Ovary (tissue), 9 donors: ENCODE measurements around the gene HKDC1. TPM values are rescaled to one million over a fixed set of nuclear protein-coding genes. Genes with fewer than 3 reads are reported as not detected.

Experiments
- DNase-seq, 5 donors: peaks; one replicate each; pipeline ENCODE4 v3.0.0-alpha.2; 2019 to 2020
- H3K27ac ChIP-seq, 2 donors: fragments of 200-600 bp; one replicate each; pipeline versions ENCODE4 v1.5.1 to v1.8.0; 2019 to 2022
- H3K27me3 ChIP-seq: fragments of 200-600 bp; one replicate; pipeline ENCODE4 v1.8.0; 2022
- H3K36me3 ChIP-seq: fragments of 200-600 bp; sonication (generic); one replicate; pipeline ENCODE4 v1.5.1; 2019
- H3K4me1 ChIP-seq: one replicate; pipeline ENCODE4 v1.8.1; 2013; ENCODE audit warnings: mild to moderate bottlenecking, moderate library complexity; ENCODE audit not compliant: insufficient read depth
- H3K4me3 ChIP-seq: fragments of 200-600 bp; sonication (generic); one replicate; pipeline ENCODE4 v1.5.1; 2017
- H3K9me3 ChIP-seq, 2 donors: fragments of 200-600 bp in 1 of 2; sonication (generic) in 1 of 2; one replicate each; pipeline versions ENCODE4 v1.5.1 to v1.8.1; 2013 to 2019; ENCODE audit warnings: mild to moderate bottlenecking in 1 of 2, moderate library complexity in 1 of 2
- CTCF ChIP-seq, 3 donors: fragments of 450-650 bp in 2 of 3; fragments of 200-600 bp in 1 of 3; IDR thresholded peaks; one replicate each; pipeline versions ENCODE4 v1.5.1 to v1.8.0; 2016 to 2022; ENCODE audit warnings: antibody characterized with exemption in 3 of 3, mild to moderate bottlenecking in 1 of 3
- EP300 ChIP-seq: sonication (generic); formaldehyde crosslinking; IDR thresholded peaks from one replicate; pipeline ENCODE4 v1.6.1; 2017; ENCODE audit warnings: antibody characterized with exemption
- POLR2A ChIP-seq: fragments of 450-650 bp; IDR thresholded peaks from one replicate; pipeline ENCODE4 v1.6.1; 2017; ENCODE audit warnings: antibody characterized with exemption, mild to moderate bottlenecking, moderate library complexity
- WGBS, 3 donors: extraction: QIAGEN DNeasy Blood & Tissue Kit in 1 of 3; methylation state at CpG; one replicate each; pipeline versions ENCODE4 v1.1.5 to v1.1.7; 2013 to 2017; 5-methylcytosine and 5-hydroxymethylcytosine counted together
- intact Hi-C, 4 donors: fragments of 100-400 bp; cut with DNase I; formaldehyde crosslinking; loops; one replicate each; pipeline versions ENCODE4 v1.11.0 to v1.15.1; 2022 to 2023
- polyA plus RNA-seq, 2 donors: library from polyadenylated mRNA; stranded (reverse); fragments of 200-250 nt in 1 of 2; fragments of 350-450 nt in 1 of 2; fragmentation: Illumina TruSeq in 1 of 2; extraction: RNeasy Lipid Tissue Mini Kit (QIAGEN cat#74804) in 1 of 2; gene quantifications; one replicate each; pipeline ENCODE4 v1.2.3, GENCODE V29; 2013 to 2014
- total RNA-seq, 7 donors: library from RNA; depleted of rRNA in 2 of 7; stranded (reverse); fragments of >200 nt in 2 of 7; fragmentation: NEBNext Ultra II Directional in 3 of 7; extraction: Animal tissue kit (Norgen Biotek cat#: 25700) in 3 of 7; gene quantifications; one replicate each; pipeline versions ENCODE4 v1.1.0 to v1.2.4, GENCODE V29; 2016 to 2023
- donor health status: DM: no; HTN: no; CAD: no; lungs with moderate emphysema.
- donor health status: DM: no; HTN: no; CAD: no.
- donor health status: Bipolar disorder and iron deficiency.
- donor health status: DM: yes; HTN: yes; CAD: no.
- donor health status: DM: no; HTN: no; CAD: no.
- donor health status: DM: yes; HTN: yes; CAD: no.

HKDC1 gene
- total and polyA plus RNA-seq, 9 donors = 0.01 to 6.4 (median 0.94) TPM; not detected in 2

GRCh38 chr10:69275444-69275843, 55.3 kb downstream of the HKDC1 start:
- DNase-seq = no peak
- no peaks in the 10 kb centered on the region for H3K27me3 ChIP-seq
- H3K9me3 ChIP-seq = no peaks in the 10 kb centered on the region
- peaks cover 2% of the 10 kb centered on the region for H3K4me1 ChIP-seq
- H3K27ac ChIP-seq = no peak overlapping the region
- no peak for TF ChIP-seq EP300
- no peak for TF ChIP-seq CTCF (IDR thresholded peaks at IDR 0.05)
- no peak overlapping the region for H3K4me3 ChIP-seq
- intact Hi-C loops = no loop called here
- no peaks in the 10 kb centered on the region for H3K36me3 ChIP-seq
- 94 to 95% (median 95%) methylated on average over 1 of the region's 1 CpG for WGBS, 3 donors

GRCh38 chr10:69276503-69276902, 56.4 kb downstream of the HKDC1 start:
- WGBS, 3 donors = 84 to 93% (median 92%) methylated on average over 6 of the region's 6 CpGs
- Histone ChIP-seq H3K27me3 (no peaks in the 10 kb centered on the region), H3K36me3 (no peaks in the 10 kb centered on the region), H3K27ac (no peak overlapping the region), H3K4me1 (peaks cover 2% of the 10 kb centered on the region), H3K4me3 (no peak overlapping the region), H3K9me3 (no peaks in the 10 kb centered on the region)
- DNase-seq = no peak
- intact Hi-C loops = no loop called here
- no peak for TF ChIP-seq CTCF (IDR thresholded peaks at IDR 0.05)
- TF ChIP-seq EP300 = no peak
- TF ChIP-seq POLR2A = no peak

GRCh38 chr10:69278446-69278963, 58.4 kb downstream of the HKDC1 start, which contains the start of gene HK1:
Gene HK1, plus strand, starts transcription at chr10:69278496.
- TF ChIP-seq POLR2A = no peak
- TF ChIP-seq CTCF (IDR thresholded peaks at IDR 0.05) = no peak
- TF ChIP-seq EP300 = no peak
- no peaks in the 10 kb centered on the region for H3K27me3 ChIP-seq
- WGBS, 3 donors = 15 to 28% (median 16%) methylated on average over 11 of the region's 11 CpGs
- intact Hi-C loops = no loop called here
- H3K4me3 ChIP-seq = no peak within 1 kb of the TSS
- H3K27ac ChIP-seq = no peak within 1 kb of the TSS
- H3K36me3 ChIP-seq = no peaks in the 10 kb centered on the region
- peaks cover 2% of the 10 kb centered on the region for H3K4me1 ChIP-seq
- peak in 1 of 5 donors; percentile 32 for DNase-seq
- no peaks in the 10 kb centered on the region for H3K9me3 ChIP-seq

- no peaks in the 10 kb centered on the region for H3K36me3 ChIP-seq
- H3K4me1 ChIP-seq = peaks cover 2% of the 10 kb centered on the region
- H3K27ac ChIP-seq = no peak overlapping the region
- H3K9me3 ChIP-seq = no peaks in the 10 kb centered on the region
- 83 to 93% (median 90%) methylated on average over 2 of the region's 2 CpGs for WGBS, 3 donors
- H3K4me3 ChIP-seq = no peak overlapping the region
- TF ChIP-seq POLR2A (no peak), CTCF (IDR thresholded peaks at IDR 0.05) (no peak), EP300 (no peak)
- no peaks in the 10 kb centered on the region for H3K27me3 ChIP-seq
- intact Hi-C loops = no loop called here
- no peak for DNase-seq
These were observed 59.0 kb downstream of the HKDC1 start for GRCh38 chr10:69279110-69279509.
